ENCODE data around the gene BLM.
A peak's percentile ranks its signal among the peaks of the same experiment; 100 is the strongest.

GRCh38 chr15:90730290-90730689 is 13.1 kb downstream of the BLM start:
- TF ChIP-seq PHF8 (IDR thresholded peaks at IDR 0.05; ENCODE audit: borderline replicate concordance, low read depth) (no peak), CEBPB (IDR thresholded peaks at IDR 0.05) (0 out of 4 replicates have a peak, but pooled peaks of 1 of the 2 experiments have one; percentile 18), CTCF (IDR thresholded peaks at IDR 0.05) (no peak), NFE2L2 (conservative IDR thresholded peaks at IDR 0.05; ENCODE audit: low read length) (no peak), RAD21 (conservative IDR thresholded peaks at IDR 0.05 in 1 of 2, IDR thresholded peaks at IDR 0.05 in 1 of 2) (no peak), JUN (IDR thresholded peaks at IDR 0.05) (no peak), POLR2A (IDR thresholded peaks at IDR 0.05; ENCODE audit: low read length) (no peak)
